ENCODE results near the gene ATP2B1.

- TF ChIP-seq REST (IDR thresholded peaks at IDR 0.05; ENCODE audit: insufficient read depth in 1 of 2, low read depth in 2 of 2, low read length in 2 of 2) (no peak), SIN3A (IDR thresholded peaks at IDR 0.05; ENCODE audit: borderline replicate concordance, insufficient read depth, low read length) (no peak)
Observed at GRCh38 chr12:89703768-89704167, 4.9 kb downstream of the ATP2B1 start.
